ENCODE data around the gene PKN2. TPM values are rescaled to one million over a fixed set of nuclear protein-coding genes. Genes with fewer than 3 reads are reported as not detected.
A peak's percentile ranks its signal among the peaks of the same experiment; 100 is the strongest.

The PKN2 gene
- total and polyA plus RNA-seq, 8 donors = 6.5 to 28.8 (median 16.0) TPM

DNA sequence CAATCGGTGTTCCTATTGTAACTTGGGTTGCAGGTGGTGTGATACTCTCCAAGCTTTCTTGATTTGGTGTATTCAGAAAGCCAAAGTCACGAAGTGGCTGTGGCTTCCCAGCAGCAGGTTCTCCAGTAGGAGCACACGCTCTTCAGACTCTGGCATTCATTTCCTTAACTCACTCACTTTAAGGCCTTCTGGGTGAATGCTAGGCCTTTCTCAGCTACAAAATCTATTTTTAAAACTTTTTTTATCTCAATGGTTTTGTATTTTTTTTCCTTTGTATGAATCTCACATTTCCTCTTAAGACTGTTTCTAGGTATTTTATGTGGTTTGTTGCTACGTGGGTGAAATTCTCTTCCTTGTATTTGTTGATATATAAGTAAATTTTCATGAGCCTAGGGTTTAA, 22.9 kb upstream of the PKN2 start:
- H3K4me3 ChIP-seq = peak overlapping the region in 1 of 4 donors; percentile 2
- no peak for DNase-seq
- ATAC-seq = peak; percentile 53 to 84 (median 81)
- H3K4me1 ChIP-seq = peaks cover 0 to 19% (median 17%) of the 10 kb centered on the region in 3 donors
- intact Hi-C loops (cut with DNase I) = no loop called here
- no peak for FAIRE-seq
- H3K27ac ChIP-seq = peak overlapping the region in 2 of 4 donors; percentile 16 to 64
- WGBS, 2 donors = 50 to 51% methylated on average over 4 of the region's 4 CpGs
- no peaks in the 10 kb centered on the region for H3K9me3 ChIP-seq
- H3K36me3 ChIP-seq = no peaks in the 10 kb centered on the region
- no peaks in the 10 kb centered on the region for H3K27me3 ChIP-seq
- TF ChIP-seq, protein P1, sequence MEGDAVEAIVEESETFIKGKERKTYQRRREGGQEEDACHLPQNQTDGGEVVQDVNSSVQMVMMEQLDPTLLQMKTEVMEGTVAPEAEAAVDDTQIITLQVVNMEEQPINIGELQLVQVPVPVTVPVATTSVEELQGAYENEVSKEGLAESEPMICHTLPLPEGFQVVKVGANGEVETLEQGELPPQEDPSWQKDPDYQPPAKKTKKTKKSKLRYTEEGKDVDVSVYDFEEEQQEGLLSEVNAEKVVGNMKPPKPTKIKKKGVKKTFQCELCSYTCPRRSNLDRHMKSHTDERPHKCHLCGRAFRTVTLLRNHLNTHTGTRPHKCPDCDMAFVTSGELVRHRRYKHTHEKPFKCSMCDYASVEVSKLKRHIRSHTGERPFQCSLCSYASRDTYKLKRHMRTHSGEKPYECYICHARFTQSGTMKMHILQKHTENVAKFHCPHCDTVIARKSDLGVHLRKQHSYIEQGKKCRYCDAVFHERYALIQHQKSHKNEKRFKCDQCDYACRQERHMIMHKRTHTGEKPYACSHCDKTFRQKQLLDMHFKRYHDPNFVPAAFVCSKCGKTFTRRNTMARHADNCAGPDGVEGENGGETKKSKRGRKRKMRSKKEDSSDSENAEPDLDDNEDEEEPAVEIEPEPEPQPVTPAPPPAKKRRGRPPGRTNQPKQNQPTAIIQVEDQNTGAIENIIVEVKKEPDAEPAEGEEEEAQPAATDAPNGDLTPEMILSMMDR (IDR thresholded peaks at IDR 0.05) = no peak

DNA sequence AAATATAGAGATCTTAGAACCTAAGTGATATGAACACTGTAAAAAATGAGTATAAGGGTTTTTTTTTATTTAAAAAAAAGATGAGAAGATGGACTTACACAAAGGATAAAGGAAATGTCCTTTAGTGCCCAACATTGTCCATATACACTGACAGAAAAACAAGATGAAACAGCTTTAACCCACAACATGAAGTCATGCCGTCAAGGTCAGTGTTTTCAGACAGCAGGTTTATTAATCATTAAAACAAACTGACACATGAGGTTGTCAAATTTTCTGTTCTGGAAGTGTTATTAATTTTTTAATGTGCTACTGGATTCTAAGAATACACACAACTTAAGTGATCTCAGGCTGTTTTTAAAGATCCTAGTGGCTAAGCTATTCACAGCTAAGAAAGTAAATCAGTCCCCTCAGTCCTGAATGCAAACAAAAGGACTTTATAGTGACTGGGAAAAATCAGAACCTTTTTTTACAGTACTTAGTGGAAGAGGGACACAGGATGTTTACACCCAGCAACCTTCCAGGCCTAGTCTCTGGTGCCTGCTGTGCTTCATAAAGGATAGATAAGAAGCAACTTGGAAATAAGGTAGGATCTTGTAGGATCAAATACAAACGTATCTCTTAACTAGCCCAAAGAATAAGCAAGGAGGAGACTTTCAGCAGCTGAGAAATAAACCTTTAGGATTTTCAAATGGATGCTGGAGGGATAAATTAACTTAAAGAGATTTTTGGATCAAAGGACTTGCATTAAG, 21.9 kb upstream of the PKN2 start:
- peaks cover 0 to 19% (median 17%) of the 10 kb centered on the region in 3 donors for H3K4me1 ChIP-seq
- H3K27me3 ChIP-seq = no peaks in the 10 kb centered on the region
- intact Hi-C loops (cut with DNase I) = no loop called here
- no peaks in the 10 kb centered on the region for H3K36me3 ChIP-seq
- FAIRE-seq (no peak), DNase-seq (no peak), ATAC-seq (peak; percentile 58 to 71 (median 66))
- 8 to 14% methylated on average over 2 of the region's 2 CpGs for WGBS, 2 donors
- H3K9me3 ChIP-seq = no peaks in the 10 kb centered on the region
- no peak overlapping the region for H3K4me3 ChIP-seq
- TF ChIP-seq, protein P1 (IDR thresholded peaks at IDR 0.05) = no peak
- H3K27ac ChIP-seq = peak overlapping the region in 2 of 4 donors; percentile 16 to 64

DNA sequence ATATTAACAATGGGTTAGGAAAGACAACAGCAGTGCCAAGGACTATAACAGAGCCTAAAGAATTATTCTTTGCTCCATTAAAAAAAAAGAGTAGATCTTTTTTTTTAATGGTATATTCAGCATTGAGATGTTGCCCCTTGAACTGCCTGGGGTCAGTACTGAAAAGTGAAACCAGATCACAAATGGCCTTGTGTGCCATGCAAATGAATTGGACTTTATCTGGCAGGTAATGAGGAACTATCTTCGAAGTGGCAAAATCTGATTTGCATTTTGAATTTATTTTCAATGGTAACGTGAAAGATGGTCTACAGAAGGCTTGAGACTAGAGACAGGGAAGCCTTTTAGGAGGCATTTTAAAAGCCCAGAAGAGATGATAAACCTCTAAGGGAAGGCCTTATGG, 21.4 kb upstream of the PKN2 start:
- TF ChIP-seq, protein P1 (IDR thresholded peaks at IDR 0.05) = no peak
- Histone ChIP-seq H3K9me3 (no peaks in the 10 kb centered on the region), H3K36me3 (no peaks in the 10 kb centered on the region), H3K27ac (no peak overlapping the region), H3K4me1 (peaks cover 0 to 19% (median 17%) of the 10 kb centered on the region in 3 donors), H3K27me3 (no peaks in the 10 kb centered on the region), H3K4me3 (no peak overlapping the region)
- no peak for DNase-seq
- FAIRE-seq = no peak
- intact Hi-C loops (cut with DNase I) = no loop called here
- 37 to 48% methylated on average over 2 of the region's 2 CpGs for WGBS, 2 donors
- no peak for ATAC-seq

DNA sequence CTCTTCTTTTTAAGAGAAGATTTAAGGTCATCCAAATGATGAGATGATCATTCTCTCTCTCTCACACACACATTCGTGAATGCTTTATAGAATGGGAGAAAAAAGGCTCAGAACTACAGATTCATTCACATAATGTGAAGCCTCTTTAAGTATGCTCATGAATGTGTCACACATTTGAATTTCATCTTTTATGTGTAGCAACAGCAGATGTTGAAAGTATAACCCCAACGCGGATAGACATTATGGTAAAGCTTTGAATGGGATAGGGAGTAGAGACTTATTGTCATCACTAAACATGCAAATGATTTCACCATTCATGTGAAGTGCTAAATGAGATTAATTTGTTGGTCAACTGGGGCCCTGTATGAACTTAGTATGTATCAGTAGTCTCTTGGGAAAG, 15.7 kb upstream of the PKN2 start:
- 80 to 88% methylated on average over 3 of the region's 3 CpGs for WGBS, 2 donors
- DNase-seq (no peak), ATAC-seq (no peak), FAIRE-seq (no peak)
- H3K27ac ChIP-seq = no peak overlapping the region
- no peaks in the 10 kb centered on the region for H3K9me3 ChIP-seq
- no peaks in the 10 kb centered on the region for H3K36me3 ChIP-seq
- TF ChIP-seq, protein P1 (IDR thresholded peaks at IDR 0.05) = no peak
- H3K27me3 ChIP-seq = no peaks in the 10 kb centered on the region
- H3K4me1 ChIP-seq = no peaks in the 10 kb centered on the region
- intact Hi-C loops (cut with DNase I) = no loop called here
- no peak overlapping the region for H3K4me3 ChIP-seq

DNA sequence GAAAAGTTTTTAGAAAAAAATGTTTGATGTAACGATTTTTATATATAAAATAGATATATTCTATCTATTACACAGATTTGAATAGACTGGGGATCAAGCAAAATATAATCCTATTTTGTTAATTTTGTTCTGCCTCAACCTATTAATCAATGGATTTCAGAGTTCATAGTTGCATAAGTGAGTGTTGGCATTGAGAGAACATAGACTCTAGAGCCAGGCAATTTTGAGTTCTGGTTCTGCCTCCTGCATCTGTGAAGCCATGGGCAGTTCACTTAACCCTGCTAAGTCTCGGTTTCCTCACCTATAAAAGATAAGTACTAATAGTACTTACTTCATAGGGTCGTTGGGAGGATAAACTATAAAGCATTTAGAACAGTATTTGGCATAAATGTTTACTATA, 13.6 kb upstream of the PKN2 start:
- intact Hi-C loops (cut with DNase I) = no loop called here
- H3K36me3 ChIP-seq = no peaks in the 10 kb centered on the region
- no peaks in the 10 kb centered on the region for H3K9me3 ChIP-seq
- TF ChIP-seq, protein P1 (IDR thresholded peaks at IDR 0.05) = no peak
- ATAC-seq = no peak
- WGBS, 2 donors = 60 to 73% methylated on average over 3 of the region's 3 CpGs
- no peak for FAIRE-seq
- H3K4me1 ChIP-seq = no peaks in the 10 kb centered on the region
- H3K4me3 ChIP-seq = no peak overlapping the region
- no peaks in the 10 kb centered on the region for H3K27me3 ChIP-seq
- no peak for DNase-seq
- H3K27ac ChIP-seq = no peak overlapping the region

Measured in pancreas (tissue), 10 donors.